ENCODE results near the gene SCARB2. TPM values are rescaled to one million over a fixed set of nuclear protein-coding genes. Genes with fewer than 3 reads are reported as not detected.

The SCARB2 gene
- polyA plus RNA-seq, 1 donor: 217 TPM

DNA sequence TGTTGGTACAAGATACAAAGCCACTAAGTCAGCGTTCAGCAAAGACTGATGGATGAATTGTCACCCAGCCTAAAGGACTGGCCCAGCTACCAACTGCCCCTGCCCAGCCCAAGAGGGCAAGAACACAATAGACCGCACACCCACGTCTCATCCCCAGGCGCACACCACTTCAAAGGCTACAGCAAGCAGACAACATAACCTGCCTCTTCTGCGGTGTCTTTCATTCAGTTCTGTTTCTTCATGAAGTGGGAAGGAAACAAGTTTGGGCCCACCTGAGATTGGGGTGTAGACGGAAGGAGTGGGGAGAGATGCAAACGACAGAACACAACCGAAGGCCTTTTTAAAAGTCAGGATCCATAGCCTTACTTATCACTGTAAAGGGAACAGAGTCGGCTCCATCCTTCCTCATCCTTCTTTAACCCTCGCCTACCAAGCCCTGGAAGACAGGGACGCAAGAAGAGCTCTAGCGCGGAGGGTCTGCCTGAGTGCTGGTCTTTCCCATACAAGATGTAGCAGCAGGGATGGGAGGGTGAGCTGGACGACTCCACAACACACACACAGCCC lies 691 bp downstream of the SCARB2 start:
- DNase-seq: no peak
- H3K4me1 ChIP-seq (ENCODE audit: control insufficient read depth, insufficient read depth, low read length): peaks cover 65% of the 10 kb centered on the region
- H3K9me3 ChIP-seq (ENCODE audit: control insufficient read depth, low read depth, low read length): no peaks in the 10 kb centered on the region
- peak overlapping the region; percentile 99 for H3K27ac ChIP-seq (ENCODE audit: low read length)
- WGBS (ENCODE audit: insufficient coverage, low lambda C conversion rate): no CpG with 5 or more reads among the region's 14 CpGs
- H3K4me3 ChIP-seq (ENCODE audit: low read length): peak overlapping the region; percentile 74
- peaks cover 4% of the 10 kb centered on the region for H3K36me3 ChIP-seq (ENCODE audit: control insufficient read depth, insufficient read depth, low read length)
- H3K27me3 ChIP-seq (ENCODE audit: control insufficient read depth, insufficient read depth, low read length): no peaks in the 10 kb centered on the region

GRCh38 chr4:76211769-76212708 lies 1.6 kb downstream of the SCARB2 start:
- Histone ChIP-seq H3K4me1 (ENCODE audit: control insufficient read depth, insufficient read depth, low read length) (peaks cover 67% of the 10 kb centered on the region), H3K4me3 (ENCODE audit: low read length) (peak overlapping the region; percentile 74), H3K36me3 (ENCODE audit: control insufficient read depth, insufficient read depth, low read length) (peaks cover 4% of the 10 kb centered on the region), H3K27me3 (ENCODE audit: control insufficient read depth, insufficient read depth, low read length) (no peaks in the 10 kb centered on the region), H3K27ac (ENCODE audit: low read length) (peak overlapping the region; percentile 99), H3K9me3 (ENCODE audit: control insufficient read depth, low read depth, low read length) (no peaks in the 10 kb centered on the region)
- 0% methylated on average over 2 of the region's 6 CpGs for WGBS (ENCODE audit: insufficient coverage, low lambda C conversion rate)
- DNase-seq: peak; percentile 48 to 80

DNA sequence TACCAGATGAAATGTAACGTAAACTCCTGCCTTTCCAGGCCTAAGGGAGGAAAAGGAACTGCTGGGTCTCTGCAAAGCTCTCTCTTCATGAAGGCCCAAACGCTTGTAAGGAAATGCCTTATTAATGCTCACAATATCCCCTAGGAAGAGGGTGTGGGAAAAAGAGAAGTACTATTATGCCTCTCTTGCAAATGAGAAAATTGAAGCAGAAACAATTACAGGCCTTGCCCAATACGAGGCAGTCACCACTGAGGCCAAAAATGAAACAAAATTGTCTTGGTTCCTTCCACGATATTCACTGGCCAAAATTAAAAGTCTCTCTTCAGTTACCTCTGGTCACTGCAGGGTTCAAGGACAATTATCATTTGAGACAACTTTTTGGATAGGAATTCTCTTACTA lies 3.2 kb downstream of the SCARB2 start:
- H3K9me3 ChIP-seq (ENCODE audit: control insufficient read depth, low read depth, low read length): no peaks in the 10 kb centered on the region
- H3K36me3 ChIP-seq (ENCODE audit: control insufficient read depth, insufficient read depth, low read length): peaks cover 4% of the 10 kb centered on the region
- no peak overlapping the region for H3K4me3 ChIP-seq (ENCODE audit: low read length)
- peaks cover 66% of the 10 kb centered on the region for H3K4me1 ChIP-seq (ENCODE audit: control insufficient read depth, insufficient read depth, low read length)
- H3K27me3 ChIP-seq (ENCODE audit: control insufficient read depth, insufficient read depth, low read length): no peaks in the 10 kb centered on the region
- WGBS (ENCODE audit: insufficient coverage, low lambda C conversion rate): no CpG with 5 or more reads among the region's 4 CpGs
- H3K27ac ChIP-seq (ENCODE audit: low read length): peak overlapping the region; percentile 99
- peak in 1 of 2 donors; percentile 3 for DNase-seq

- Histone ChIP-seq H3K36me3 (ENCODE audit: control insufficient read depth, insufficient read depth, low read length) (peaks cover 4% of the 10 kb centered on the region), H3K4me1 (ENCODE audit: control insufficient read depth, insufficient read depth, low read length) (peaks cover 61% of the 10 kb centered on the region), H3K27me3 (ENCODE audit: control insufficient read depth, insufficient read depth, low read length) (no peaks in the 10 kb centered on the region), H3K4me3 (ENCODE audit: low read length) (no peak overlapping the region), H3K27ac (ENCODE audit: low read length) (peak overlapping the region; percentile 95), H3K9me3 (ENCODE audit: control insufficient read depth, low read depth, low read length) (no peaks in the 10 kb centered on the region)
- 60% methylated on average over 1 of the region's 4 CpGs for WGBS (ENCODE audit: insufficient coverage, low lambda C conversion rate)
- DNase-seq: no peak
These were observed 3.7 kb downstream of the SCARB2 start for GRCh38 chr4:76209881-76210280.

DNA sequence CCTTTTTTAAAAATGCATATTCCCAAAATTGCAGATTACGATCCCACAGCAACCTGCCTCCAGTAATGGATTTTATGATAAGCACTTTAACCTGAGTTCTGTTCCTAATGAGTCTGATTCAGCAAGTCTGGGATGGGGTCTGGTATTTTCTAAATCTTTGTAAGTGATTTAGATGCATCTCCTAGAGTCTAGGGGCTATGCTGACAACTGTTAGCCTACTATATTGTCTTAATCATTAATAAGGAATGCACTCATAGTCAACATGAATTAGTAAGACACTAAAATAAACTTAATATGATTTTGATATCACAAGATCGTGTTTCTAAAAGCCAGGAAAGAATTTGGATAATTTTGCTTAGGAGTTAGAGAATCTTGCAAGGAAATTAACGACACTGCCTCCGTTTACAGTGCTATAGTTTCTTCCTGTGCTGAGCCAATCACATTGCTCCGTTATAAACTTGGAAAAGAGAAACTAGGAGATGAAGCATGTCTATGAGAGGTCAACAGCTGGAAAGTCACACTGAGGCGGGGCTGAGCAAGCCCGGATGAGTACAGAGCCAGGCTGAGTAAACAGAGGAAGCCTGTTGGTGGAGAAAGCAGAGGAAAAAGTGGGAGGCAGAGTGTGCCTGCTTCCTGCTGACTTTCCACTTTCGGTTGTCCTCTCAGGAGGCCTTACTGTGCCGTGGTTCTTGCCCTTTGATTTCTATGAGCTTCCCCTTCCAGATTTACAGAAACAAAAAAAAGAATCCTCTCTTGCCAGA lies 5.4 kb downstream of the SCARB2 start:
- 80% methylated on average over 1 of the region's 9 CpGs for WGBS (ENCODE audit: insufficient coverage, low lambda C conversion rate)
- Histone ChIP-seq H3K27me3 (ENCODE audit: control insufficient read depth, insufficient read depth, low read length) (no peaks in the 10 kb centered on the region), H3K4me1 (ENCODE audit: control insufficient read depth, insufficient read depth, low read length) (peaks cover 56% of the 10 kb centered on the region), H3K27ac (ENCODE audit: low read length) (peak overlapping the region; percentile 95), H3K36me3 (ENCODE audit: control insufficient read depth, insufficient read depth, low read length) (peaks cover 8% of the 10 kb centered on the region), H3K4me3 (ENCODE audit: low read length) (no peak overlapping the region), H3K9me3 (ENCODE audit: control insufficient read depth, low read depth, low read length) (no peaks in the 10 kb centered on the region)
- peak; percentile 93 to 95 for DNase-seq

GRCh38 chr4:76207549-76207948 lies 6.1 kb downstream of the SCARB2 start:
- H3K4me1 ChIP-seq (ENCODE audit: control insufficient read depth, insufficient read depth, low read length): peaks cover 56% of the 10 kb centered on the region
- peaks cover 10% of the 10 kb centered on the region for H3K36me3 ChIP-seq (ENCODE audit: control insufficient read depth, insufficient read depth, low read length)
- no peak for DNase-seq
- no peaks in the 10 kb centered on the region for H3K27me3 ChIP-seq (ENCODE audit: control insufficient read depth, insufficient read depth, low read length)
- H3K4me3 ChIP-seq (ENCODE audit: low read length): no peak overlapping the region
- H3K9me3 ChIP-seq (ENCODE audit: control insufficient read depth, low read depth, low read length): no peaks in the 10 kb centered on the region
- H3K27ac ChIP-seq (ENCODE audit: low read length): peak overlapping the region; percentile 95

- H3K9me3 ChIP-seq (ENCODE audit: control insufficient read depth, low read depth, low read length): no peaks in the 10 kb centered on the region
- peaks cover 10% of the 10 kb centered on the region for H3K36me3 ChIP-seq (ENCODE audit: control insufficient read depth, insufficient read depth, low read length)
- H3K4me3 ChIP-seq (ENCODE audit: low read length): no peak overlapping the region
- H3K27me3 ChIP-seq (ENCODE audit: control insufficient read depth, insufficient read depth, low read length): no peaks in the 10 kb centered on the region
- peak in 1 of 2 donors; percentile 18 for DNase-seq
- WGBS (ENCODE audit: insufficient coverage, low lambda C conversion rate): 86% methylated on average over 2 of the region's 7 CpGs
- peaks cover 53% of the 10 kb centered on the region for H3K4me1 ChIP-seq (ENCODE audit: control insufficient read depth, insufficient read depth, low read length)
- peak overlapping the region; percentile 95 for H3K27ac ChIP-seq (ENCODE audit: low read length)
These were observed 7.2 kb downstream of the SCARB2 start for GRCh38 chr4:76206222-76206942.

- DNase-seq: no peak
- peak overlapping the region; percentile 95 for H3K27ac ChIP-seq (ENCODE audit: low read length)
- no peak overlapping the region for H3K4me3 ChIP-seq (ENCODE audit: low read length)
- no peaks in the 10 kb centered on the region for H3K27me3 ChIP-seq (ENCODE audit: control insufficient read depth, insufficient read depth, low read length)
- peaks cover 10% of the 10 kb centered on the region for H3K36me3 ChIP-seq (ENCODE audit: control insufficient read depth, insufficient read depth, low read length)
- H3K4me1 ChIP-seq (ENCODE audit: control insufficient read depth, insufficient read depth, low read length): peaks cover 59% of the 10 kb centered on the region
- H3K9me3 ChIP-seq (ENCODE audit: control insufficient read depth, low read depth, low read length): no peaks in the 10 kb centered on the region
These were observed 8.1 kb downstream of the SCARB2 start for GRCh38 chr4:76205476-76205875.

DNA sequence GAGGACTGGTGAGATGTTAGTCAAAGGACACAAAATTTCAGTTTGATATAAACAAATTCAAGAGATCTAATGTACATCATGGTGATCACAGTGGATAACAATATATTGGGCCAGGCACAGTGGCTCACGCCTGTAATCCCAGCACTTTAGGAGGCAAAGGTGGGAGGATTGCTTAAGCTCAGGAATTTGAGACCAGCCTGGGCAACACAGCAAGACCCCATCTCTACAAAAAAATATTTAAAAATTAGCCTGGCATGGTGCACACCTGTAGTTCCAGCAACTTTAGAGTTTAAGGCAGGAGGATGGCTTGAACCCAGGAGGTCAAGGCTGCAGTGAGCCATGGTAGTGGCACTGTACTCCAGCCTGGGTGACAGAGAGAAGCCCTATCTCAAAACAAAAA lies 8.7 kb downstream of the SCARB2 start:
- no peak overlapping the region for H3K4me3 ChIP-seq (ENCODE audit: low read length)
- no peak for DNase-seq
- H3K27ac ChIP-seq (ENCODE audit: low read length): no peak overlapping the region
- H3K4me1 ChIP-seq (ENCODE audit: control insufficient read depth, insufficient read depth, low read length): peaks cover 61% of the 10 kb centered on the region
- H3K36me3 ChIP-seq (ENCODE audit: control insufficient read depth, insufficient read depth, low read length): peaks cover 10% of the 10 kb centered on the region
- H3K9me3 ChIP-seq (ENCODE audit: control insufficient read depth, low read depth, low read length): no peaks in the 10 kb centered on the region
- WGBS (ENCODE audit: insufficient coverage, low lambda C conversion rate): no CpG with 5 or more reads among the region's 1 CpG
- no peaks in the 10 kb centered on the region for H3K27me3 ChIP-seq (ENCODE audit: control insufficient read depth, insufficient read depth, low read length)

DNA sequence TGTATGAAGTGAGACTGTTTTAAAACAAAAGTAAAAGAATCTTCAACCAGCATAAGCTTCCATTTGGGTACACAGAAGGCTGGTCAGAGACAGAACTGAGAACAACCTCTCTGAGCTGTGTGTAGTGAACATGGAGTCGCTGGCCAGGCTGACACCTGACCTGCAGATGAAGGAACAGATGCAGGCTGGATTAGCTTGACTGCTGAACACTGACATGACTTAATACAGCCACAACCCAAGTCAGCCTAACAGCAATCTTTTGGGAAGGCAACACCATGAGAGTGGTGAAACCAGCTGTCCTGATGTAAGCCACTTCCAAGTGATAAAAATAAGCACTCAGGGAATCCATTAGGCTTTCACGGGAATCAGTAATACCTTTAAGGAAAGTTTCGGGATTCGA lies 10.1 kb downstream of the SCARB2 start:
- H3K9me3 ChIP-seq (ENCODE audit: control insufficient read depth, low read depth, low read length): no peaks in the 10 kb centered on the region
- no peak overlapping the region for H3K27ac ChIP-seq (ENCODE audit: low read length)
- H3K27me3 ChIP-seq (ENCODE audit: control insufficient read depth, insufficient read depth, low read length): no peaks in the 10 kb centered on the region
- peaks cover 7% of the 10 kb centered on the region for H3K36me3 ChIP-seq (ENCODE audit: control insufficient read depth, insufficient read depth, low read length)
- peaks cover 65% of the 10 kb centered on the region for H3K4me1 ChIP-seq (ENCODE audit: control insufficient read depth, insufficient read depth, low read length)
- no CpG with 5 or more reads among the region's 4 CpGs for WGBS (ENCODE audit: insufficient coverage, low lambda C conversion rate)
- no peak overlapping the region for H3K4me3 ChIP-seq (ENCODE audit: low read length)
- DNase-seq: no peak
